GM12878 (cell line): Measurements from ENCODE around the gene ABHD18. TPM values are rescaled to one million over a fixed set of nuclear protein-coding genes. Genes with fewer than 3 reads are reported as not detected.

ENCODE experiments used
- ATAC-seq: fragments of 200-7000 bp; cut with Tn5 transposase; 3 replicates; pipeline ENCODE4 v1.9.1; 2020; ENCODE audit warnings: mild to moderate bottlenecking, moderate library complexity
- BruUV-seq: library from RNA; stranded (reverse); fragments of 400-500 nt; replicated peaks from 2 replicates; lab custom pipeline; 2021; lab: Mats Ljungman, UMichigan
- CTCF ChIA-PET: fragments of 300-600 bp; sonication (Branson Sonifier 250); formaldehyde crosslinking; extraction: SDS; loops from one replicate; lab custom pipeline; 2021; ENCODE audit warnings: inconsistent platforms; lab: Yijun Ruan, JAX
- POLR2A ChIA-PET: fragments of 350-600 bp; formaldehyde crosslinking; extraction: SDS; loops from one replicate; lab custom pipeline; 2021; ENCODE audit warnings: inconsistent platforms; lab: Charles Lee
- RAD21 ChIA-PET: fragments of 300-600 bp; sonication (Branson Sonifier 250); formaldehyde crosslinking; loops from one replicate; lab custom pipeline; 2023; ENCODE audit warnings: antibody characterized with exemption; ENCODE audit not compliant: unreplicated experiment; lab: Charles Lee
- SMC1A ChIA-PET: fragments of 300-600 bp; sonication (Branson Sonifier 250); formaldehyde crosslinking; loops from one replicate; lab custom pipeline; 2023; ENCODE audit not compliant: unreplicated experiment, uncharacterized antibody; lab: Charles Lee
- DNase-seq: peaks from one replicate; pipeline ENCODE4 v3.0.0-alpha.2; 2011; ENCODE audit warnings: low read depth, low spot score
- FAIRE-seq: peaks from 3 replicates; lab custom pipeline; 2011; peaks lifted over from hg19 to GRCh38; lab: Jason Lieb, UNC
- H2AFZ ChIP-seq: 2 replicates; pipeline ENCODE4 v1.6.0; 2011; ENCODE audit warnings: low read depth, low read length, control low read depth; ENCODE audit not compliant: control insufficient read depth
- H3K27ac ChIP-seq: 2 replicates; pipeline ENCODE4 v1.5.1; 2011; ENCODE audit warnings: control low read depth; ENCODE audit not compliant: control insufficient read depth, insufficient read depth
- H3K27me3 ChIP-seq, 2 experiments: replicated peaks in 1 of 2; 2 replicates each; pipeline versions ENCODE4 v1.6.0 to v1.6.1; 2011; ENCODE audit warnings: low read length in 1 of 2; ENCODE audit not compliant: control insufficient read depth in 2 of 2, insufficient read depth in 2 of 2
- H3K36me3 ChIP-seq, 2 experiments: 2 replicates each; pipeline ENCODE4 v1.5.1; 2011; ENCODE audit warnings: low read length in 1 of 2; ENCODE audit not compliant: control insufficient read depth in 2 of 2, insufficient read depth in 2 of 2
- H3K4me1 ChIP-seq: 2 replicates; pipeline ENCODE4 v1.6.1; 2011; ENCODE audit warnings: mild to moderate bottlenecking, low read length, moderate library complexity, mixed read lengths; ENCODE audit not compliant: control insufficient read depth, insufficient read depth
- H3K4me2 ChIP-seq: 2 replicates; pipeline ENCODE4 v1.6.0; 2011; ENCODE audit warnings: control low read depth; ENCODE audit not compliant: control insufficient read depth, insufficient read depth
- H3K4me3 ChIP-seq: fragments of 200-600 bp; sonication (generic); 2 replicates; pipeline ENCODE4 v1.5.1; 2016
- H3K79me2 ChIP-seq: 2 replicates; pipeline ENCODE4 v1.6.0; 2011; ENCODE audit warnings: low read length; ENCODE audit not compliant: control insufficient read depth, insufficient read depth
- H3K9ac ChIP-seq: 2 replicates; pipeline ENCODE4 v1.8.0; 2011; ENCODE audit warnings: low read length, control low read depth, mixed read lengths; ENCODE audit not compliant: control insufficient read depth, insufficient read depth
- H3K9me3 ChIP-seq: replicated peaks from 3 replicates; pipeline ENCODE4 v1.5.1; 2011; ENCODE audit warnings: mild to moderate bottlenecking, low read length; ENCODE audit not compliant: control insufficient read depth, insufficient read depth
- H4K20me1 ChIP-seq: 2 replicates; pipeline ENCODE4 v1.6.0; 2011; ENCODE audit not compliant: control insufficient read depth, insufficient read depth
- CHD2 ChIP-seq: IDR thresholded peaks from 2 replicates; pipeline ENCODE4 v1.6.1; 2011; ENCODE audit warnings: low read depth, low read length, improper control_type of control experiment, borderline replicate concordance
- DPF2 ChIP-seq: fragments of 450-650 bp; IDR thresholded peaks from 2 replicates; pipeline ENCODE4 v1.6.1; 2017; ENCODE audit warnings: mild to moderate bottlenecking
- FOS ChIP-seq: IDR thresholded peaks from 3 replicates; pipeline ENCODE4 v1.6.1; 2011; ENCODE audit warnings: borderline replicate concordance; ENCODE audit not compliant: insufficient read length; ENCODE audit errors: extremely low read depth
- HCFC1 ChIP-seq: fragments of 150-350 bp; IDR thresholded peaks from 2 replicates; pipeline ENCODE4 v1.6.1; 2014; ENCODE audit warnings: low read length
- HDAC6 ChIP-seq: fragments of 200-600 bp; sonication (generic); IDR thresholded peaks from one replicate; pipeline ENCODE4 v1.8.0; 2017; ENCODE audit warnings: antibody characterized with exemption; ENCODE audit not compliant: unreplicated experiment
- IRF5 ChIP-seq: fragments of 450-650 bp; IDR thresholded peaks from 2 replicates; pipeline ENCODE4 v1.6.1; 2017; ENCODE audit warnings: borderline replicate concordance
- JUNB ChIP-seq: IDR thresholded peaks from 2 replicates; pipeline ENCODE4 v1.6.1; 2016; ENCODE audit warnings: antibody characterized with exemption, mild to moderate bottlenecking
- MYC ChIP-seq: IDR thresholded peaks from 2 replicates; pipeline ENCODE4 v1.6.1; 2011; ENCODE audit warnings: mild to moderate bottlenecking, low read length, moderate library complexity, inconsistent platforms; ENCODE audit not compliant: insufficient read depth, insufficient replicate concordance, insufficient read length, severe bottlenecking
- NR2C2 ChIP-seq: IDR thresholded peaks from 2 replicates; pipeline ENCODE4 v1.6.1; 2011; ENCODE audit warnings: borderline replicate concordance, low read depth; ENCODE audit not compliant: control insufficient read depth, insufficient read length
- NR2F1 ChIP-seq: fragments of 450-650 bp; conservative IDR thresholded peaks from 2 replicates; pipeline ENCODE4 v1.6.1; 2017; ENCODE audit warnings: mild to moderate bottlenecking
- POLR2AphosphoS2 ChIP-seq: IDR thresholded peaks from 2 replicates; pipeline ENCODE4 v1.6.1; 2011; ENCODE audit warnings: low read depth, mild to moderate bottlenecking, low read length, improper control_type of control experiment, moderate library complexity
- RBBP5 ChIP-seq: fragments of 200-600 bp; sonication (generic); conservative IDR thresholded peaks from 2 replicates; pipeline ENCODE4 v1.6.1; 2016
- SIX5 ChIP-seq: IDR thresholded peaks from 2 replicates; pipeline ENCODE4 v1.6.1; 2011; ENCODE audit warnings: mild to moderate bottlenecking, low read depth, low read length, moderate library complexity; ENCODE audit not compliant: severe bottlenecking
- SMAD5 ChIP-seq: IDR thresholded peaks from 2 replicates; pipeline ENCODE4 v1.6.1; 2016; ENCODE audit warnings: antibody characterized with exemption, low read depth
- TAF1 ChIP-seq: IDR thresholded peaks from 2 replicates; pipeline ENCODE4 v1.6.1; 2011; ENCODE audit warnings: mild to moderate bottlenecking, low read depth, low read length, borderline replicate concordance
- TARDBP ChIP-seq: IDR thresholded peaks from 2 replicates; pipeline ENCODE4 v1.6.1; 2016; ENCODE audit warnings: borderline replicate concordance
- TCF12 ChIP-seq: IDR thresholded peaks from 2 replicates; pipeline ENCODE4 v1.6.1; 2011; ENCODE audit warnings: low read depth, mild to moderate bottlenecking, low read length
- WRNIP1 ChIP-seq: IDR thresholded peaks from 2 replicates; pipeline ENCODE4 v1.6.1; 2011; ENCODE audit warnings: low read depth, low read length, improper control_type of control experiment, borderline replicate concordance
- ZBTB33 ChIP-seq: fragments of 450-650 bp; IDR thresholded peaks from 2 replicates; pipeline ENCODE4 v1.6.1; 2017; ENCODE audit warnings: mild to moderate bottlenecking
- ZNF217 ChIP-seq: fragments of 450-650 bp; IDR thresholded peaks from 2 replicates; pipeline ENCODE4 v1.6.1; 2017; ENCODE audit warnings: antibody characterized with exemption, mild to moderate bottlenecking
- ZNF274 ChIP-seq: IDR thresholded peaks from one replicate; pipeline ENCODE4 v1.8.0; 2011; ENCODE audit not compliant: insufficient read length, insufficient read depth
- WGBS: methylation state at CpG from one replicate; pipeline ENCODE4 v1.1.6; 2016; ENCODE audit warnings: low lambda C conversion rate; ENCODE audit not compliant: insufficient replicate concordance, insufficient coverage; ENCODE audit errors: missing lambda C conversion rate; 5-methylcytosine and 5-hydroxymethylcytosine counted together
- in situ Hi-C: fragments of 300-500 bp; cut with MboI; formaldehyde crosslinking; loops from 9 replicates; pipeline ENCODE4 v1.14.3; 2018; ENCODE audit warnings: mixed read lengths
- intact Hi-C: fragments of 100-400 bp; cut with micrococcal nuclease; formaldehyde crosslinking; loops from one replicate; pipeline ENCODE4 v1.14.2; 2022; ENCODE audit not compliant: unreplicated experiment
- polyA plus RNA-seq, 11 experiments: library from polyadenylated mRNA; depleted of rRNA in 4 of 11; unstranded in 6 of 11; stranded (reverse) in 5 of 11; fragments of >200 nt; fragmentation: Nextera tagmentation in 4 of 11; fragmentation: Illumina TruSeq in 1 of 11; extraction: Ambion mirVana in 4 of 11; extraction: Trizol in 1 of 11; gene quantifications; 1 replicate in 1 of 11; 2 replicates in 10 of 11; pipeline versions ENCODE4 v1.2.1 to v1.2.3, GENCODE V29; 2011 to 2016; ENCODE audit warnings: inconsistent platforms in 2 of 11, missing spikeins in 2 of 11, low read depth in 1 of 11
- total RNA-seq, 4 experiments: library from RNA; depleted of rRNA in 3 of 4; stranded (reverse); fragments of >200 nt in 3 of 4; fragmentation: Illumina TruSeq in 1 of 4; extraction: Trizol in 1 of 4; gene quantifications; 2 replicates each; pipeline versions ENCODE4 v1.2.1 to v1.2.3, GENCODE V29; 2013 to 2021

Gene ABHD18
- total and polyA plus RNA-seq, 10 of the 15 experiments (the other 5 are each of a cell fraction or from before 2014, with no cell fraction given), result 3.4 to 13.5 (median 9.6) TPM

- Histone ChIP-seq H3K27me3 (no peaks in the 10 kb centered on the region), H3K9ac (peak overlapping the region; percentile 92), H3K79me2 (peaks cover 28% of the 10 kb centered on the region), H3K4me3 (peak overlapping the region; percentile 92), H3K9me3 (no peaks in the 10 kb centered on the region), H3K27ac (peak overlapping the region; percentile 88), H3K4me2 (peak overlapping the region; percentile 36; the same call in 1 of the 2 replicates), H3K4me1 (no peaks in the 10 kb centered on the region), H4K20me1 (no peaks in the 10 kb centered on the region), H2AFZ (peak overlapping the region; percentile 94), H3K36me3 (no peaks in the 10 kb centered on the region)
- DNase-seq, result no peak
- ChIA-PET POLR2A (interaction anchor here (0.7 to 2.0 kb wide), 8 partner anchors 13 to 753 kb away, joined by 3 to 25 read pairs (median 3); partner anchors contain the start of genes ABHD18, HSPA4L and MFSD8), CTCF (interaction anchor here (0.6 to 1.4 kb wide), 2 partner anchors 63 to 97 kb away, joined by 3 read pairs; partner anchors contain the start of genes ABHD18 and MFSD8), SMC1A (interaction anchor here (0.7 to 1.8 kb wide), 4 partner anchors 9 to 188 kb away, joined by 3 to 4 read pairs (median 3); partner anchors contain the start of genes ABHD18 and MFSD8), RAD21 (interaction anchor here (1.0 to 1.1 kb wide), 2 partner anchors 70 to 274 kb away, joined by 3 read pairs; no protein-coding TSS in a partner anchor)
- no peak for FAIRE-seq
- intact Hi-C loops (loop anchor here (2.0 to 5.0 kb wide), 4 partner anchors 97 to 280 kb away; partner anchors contain the start of genes ABHD18, HSPA4L, MFSD8 and PGRMC2), in situ Hi-C loops (no loop called here)
- peak; percentile 53 for ATAC-seq
- under 1% methylated on average over 59 of the region's 101 CpGs for WGBS
- BruUV-seq, result no TSS peak
- no peak for TF ChIP-seq JUNB
- TF ChIP-seq NR2C2, result no peak
- TF ChIP-seq DPF2, result peak; percentile 93
- peak; percentile 10; the same call in 1 of the 2 replicates for TF ChIP-seq NR2F1
- TF ChIP-seq RBBP5, result no peak
- no peak for TF ChIP-seq MYC
- TF ChIP-seq TCF12, result peak; percentile 55; the same call in 1 of the 2 replicates
- TF ChIP-seq CHD2, result no peak
- TF ChIP-seq ZBTB33, result no peak
- TF ChIP-seq IRF5, result peak; percentile 61; the same call in 1 of the 2 replicates
- TF ChIP-seq SIX5, result no peak
- TF ChIP-seq HDAC6, result no peak
- TF ChIP-seq ZNF217, result no peak
- TF ChIP-seq POLR2AphosphoS2, result 0 out of 2 replicates have a peak, but pooled peaks have one; percentile 12
- TF ChIP-seq ZNF274, result no peak
- TF ChIP-seq TAF1, result no peak
- TF ChIP-seq FOS, result no peak
- TF ChIP-seq HCFC1, result no peak
- no peak for TF ChIP-seq SMAD5
- TF ChIP-seq WRNIP1, result no peak
- no peak for TF ChIP-seq TARDBP
These were observed 96.6 kb downstream of the ABHD18 start for GRCh38 chr4:128061566-128062536.
